HG02623 (cell line): ENCODE data around the gene STUB1.

Source experiments
- ATAC-seq: cut with Tn5 transposase; IDR thresholded peaks from one replicate; pipeline ENCODE4 v1.9.1; 2021; ENCODE audit warnings: moderate library complexity; ENCODE audit not compliant: unreplicated experiment

STUB1 gene

GRCh38 chr16:643050-643368, 37.2 kb upstream of the STUB1 start:
- no peak for ATAC-seq

- no peak for ATAC-seq
These were observed 35.7 kb upstream of the STUB1 start for GRCh38 chr16:644556-644955.

- ATAC-seq, result no peak
These were observed 34.1 kb upstream of the STUB1 start for GRCh38 chr16:645852-646678.

- no peak for ATAC-seq
These were observed 33.5 kb upstream of the STUB1 start for GRCh38 chr16:646679-647172.

GRCh38 chr16:647173-647902, 32.9 kb upstream of the STUB1 start:
- no peak for ATAC-seq

- no peak for ATAC-seq
These were observed 32.0 kb upstream of the STUB1 start for GRCh38 chr16:648071-648780.

- peak; percentile 80 for ATAC-seq
These were observed 31.2 kb upstream of the STUB1 start, which contains the start of gene WDR90 for GRCh38 chr16:648781-649589. Gene WDR90, plus strand, starts transcription at chr16:649365. Its CDS starts 52 bp downstream, at chr16:649417.

GRCh38 chr16:649631-650030, 30.6 kb upstream of the STUB1 start:
- no peak for ATAC-seq

- no peak for ATAC-seq
These were observed 28.4 kb upstream of the STUB1 start for GRCh38 chr16:651844-652243.

GRCh38 chr16:652454-653305, 27.5 kb upstream of the STUB1 start:
- no peak for ATAC-seq

GRCh38 chr16:654034-654433, 26.2 kb upstream of the STUB1 start:
- no peak for ATAC-seq

GRCh38 chr16:657487-657886, 22.7 kb upstream of the STUB1 start:
- ATAC-seq, result no peak

- no peak for ATAC-seq
These were observed 21.3 kb upstream of the STUB1 start for GRCh38 chr16:658679-659571.

- ATAC-seq, result no peak
These were observed 20.6 kb upstream of the STUB1 start for GRCh38 chr16:659618-660017.

- no peak for ATAC-seq
These were observed 20.1 kb upstream of the STUB1 start for GRCh38 chr16:660132-660458.

- no peak for ATAC-seq
These were observed 19.6 kb upstream of the STUB1 start for GRCh38 chr16:660459-661183.

- ATAC-seq, result no peak
These were observed 18.9 kb upstream of the STUB1 start for GRCh38 chr16:661184-661821.

GRCh38 chr16:662095-662494, 18.1 kb upstream of the STUB1 start:
- no peak for ATAC-seq
